Brain microvascular endothelial cell (primary cell): ENCODE results near the gene TRAPPC8.
"Not testable (repeated sequence)": the region's sequence is repeated elsewhere in the genome, so short reads cannot be mapped to it uniquely, and the experiment has no call there.

ENCODE experiments used
- DNase-seq: peaks from one replicate; pipeline ENCODE4 v3.0.0-alpha.2; 2020
- H3K27ac ChIP-seq: fragments of 250-450 bp; sonication (Bioruptor Pico); 2 replicates; pipeline ENCODE4 v1.5.1; 2020; ENCODE audit warnings: mild to moderate bottlenecking, moderate library complexity
- H3K27me3 ChIP-seq: fragments of 250-450 bp; sonication (Bioruptor Pico); replicated peaks from 2 replicates; pipeline ENCODE4 v1.5.1; 2020; ENCODE audit warnings: mild to moderate bottlenecking
- H3K36me3 ChIP-seq: fragments of 250-450 bp; sonication (Bioruptor Pico); replicated peaks from 2 replicates; pipeline ENCODE4 v1.5.1; 2020; ENCODE audit warnings: mild to moderate bottlenecking
- H3K4me3 ChIP-seq: 2 replicates; pipeline ENCODE4 v1.5.1; 2011; ENCODE audit warnings: low read depth, mild to moderate bottlenecking, control low read depth, low read length, moderate library complexity
- CTCF ChIP-seq: IDR thresholded peaks from 2 replicates; pipeline ENCODE4 v1.5.1; 2011; ENCODE audit warnings: low read depth, mild to moderate bottlenecking, moderate library complexity, low read length, control low read depth, inconsistent platforms; ENCODE audit errors: missing control alignments
- in situ Hi-C: cut with HindIII; loops from 2 replicates; pipeline ENCODE4 v1.10.0; 2017; ENCODE audit warnings: low sequenced_read_pairs, low pct_ligation_motif_present

The TRAPPC8 gene

GRCh38 chr18:31819106-31819924 lies 123.6 kb downstream of the TRAPPC8 start:
- Histone ChIP-seq H3K36me3 (no peaks in the 10 kb centered on the region), H3K4me3 (no peak overlapping the region), H3K27ac (no peak overlapping the region), H3K27me3 (no peaks in the 10 kb centered on the region)
- peak; percentile 22 for DNase-seq
- in situ Hi-C loops: no loop called here
- TF ChIP-seq CTCF: peak; percentile 64

GRCh38 chr18:31814132-31814531 lies 128.8 kb downstream of the TRAPPC8 start:
- Histone ChIP-seq H3K36me3 (no peaks in the 10 kb centered on the region), H3K27me3 (no peaks in the 10 kb centered on the region), H3K27ac (no peak overlapping the region), H3K4me3 (no peak overlapping the region)
- in situ Hi-C loops: no loop called here
- DNase-seq: no peak
- no peak for TF ChIP-seq CTCF

- H3K36me3 ChIP-seq, H3K27ac ChIP-seq, H3K27me3 ChIP-seq, H3K4me3 ChIP-seq, DNase-seq, in situ Hi-C loops: not testable (repeated sequence)
Measured at GRCh38 chr18:31810336-31811130, 132.4 kb downstream of the TRAPPC8 start.

- H3K36me3 ChIP-seq, H3K4me3 ChIP-seq, H3K27me3 ChIP-seq, H3K27ac ChIP-seq, in situ Hi-C loops, DNase-seq: not testable (repeated sequence)
Measured at GRCh38 chr18:31809049-31809448, 133.9 kb downstream of the TRAPPC8 start.

- in situ Hi-C loops: no loop called here
- H3K27me3 ChIP-seq: no peaks in the 10 kb centered on the region
- no peak overlapping the region for H3K4me3 ChIP-seq
- no peak overlapping the region for H3K27ac ChIP-seq
- DNase-seq: no peak
- no peak for TF ChIP-seq CTCF
- H3K36me3 ChIP-seq: no peaks in the 10 kb centered on the region
Measured at GRCh38 chr18:31801078-31801477, 141.8 kb downstream of the TRAPPC8 start.

GRCh38 chr18:31799257-31799656 lies 143.7 kb downstream of the TRAPPC8 start:
- in situ Hi-C loops, H3K27ac ChIP-seq, DNase-seq, H3K4me3 ChIP-seq, H3K36me3 ChIP-seq, H3K27me3 ChIP-seq: not testable (repeated sequence)

GRCh38 chr18:31798399-31798798 lies 144.5 kb downstream of the TRAPPC8 start:
- Histone ChIP-seq H3K27ac (no peak overlapping the region), H3K4me3 (no peak overlapping the region), H3K27me3 (no peaks in the 10 kb centered on the region), H3K36me3 (no peaks in the 10 kb centered on the region)
- TF ChIP-seq CTCF: no peak
- in situ Hi-C loops: no loop called here
- DNase-seq: no peak
